Vein endothelial cell (primary cell): ENCODE results near the gene NREP. TPM values are rescaled to one million over a fixed set of nuclear protein-coding genes. Genes with fewer than 3 reads are reported as not detected.

Source experiments
- small RNA-seq: library from RNA; depleted of rRNA; stranded (forward); fragments of <200 nt; gene quantifications from one replicate; pipeline ENCODE3, GENCODE V24; 2012
- total RNA-seq: library from RNA; depleted of rRNA; stranded (reverse); fragments of >200 nt; gene quantifications from 2 replicates; pipeline ENCODE4 v1.2.3, GENCODE V29; 2012

The NREP gene, protein sequence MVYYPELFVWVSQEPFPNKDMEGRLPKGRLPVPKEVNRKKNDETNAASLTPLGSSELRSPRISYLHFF
- 81.4 and 92.1 TPM in 2 replicates for total RNA-seq

DNA sequence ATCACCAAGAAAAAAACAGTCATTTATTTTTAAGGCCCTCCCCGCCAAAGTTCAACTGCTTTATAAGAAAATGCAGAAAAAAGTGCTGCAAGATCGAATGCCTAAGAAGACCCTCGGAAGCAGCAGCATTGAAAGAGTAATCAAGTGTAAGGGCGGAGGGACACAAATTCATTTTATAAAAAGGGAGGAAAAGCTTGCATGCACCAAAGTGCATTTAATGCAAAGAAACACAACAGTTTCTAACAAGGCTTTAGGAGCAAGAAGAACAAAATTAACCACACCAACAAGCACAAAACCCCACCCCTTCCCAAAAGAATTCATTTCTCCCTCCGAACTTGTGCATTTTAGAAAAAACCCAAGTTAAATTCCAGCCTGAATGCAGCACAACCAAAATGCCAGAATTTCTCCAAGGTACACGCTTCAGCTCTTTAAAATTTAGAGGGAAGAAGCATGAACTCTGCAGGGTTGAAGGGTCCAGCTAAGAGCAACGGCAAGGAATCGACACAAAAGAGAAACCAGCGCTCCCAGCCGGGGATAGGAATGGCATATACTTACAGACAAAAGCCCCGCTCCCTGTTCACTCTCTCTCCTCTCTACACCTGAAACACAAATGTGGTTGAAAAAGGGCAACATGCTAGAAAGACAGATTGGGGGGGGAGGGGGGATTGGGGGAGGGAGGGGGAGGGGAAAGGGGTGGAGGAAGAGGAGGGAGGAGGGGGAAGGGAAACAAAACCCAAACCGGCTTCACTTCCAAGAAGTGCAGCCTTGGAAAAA is at the start of gene NREP:
Gene NREP (minus strand): TSS at position 614 of the 774 bp plus-strand sequence. CDS start 1,422 bp downstream, outside the sequence.

Small RNA genes within 50 kb of the gene (small RNA-seq; reads per million reads assigned to genes)
- gene RN7SKP57 = not detected

Other genes with a start within 250 kb of the NREP start
- gene STARD4, start 244.7 kb downstream of the NREP start, total RNA-seq = 34.9 and 82.0 TPM in 2 replicates